Ectodermal cell (in vitro differentiated cells): ENCODE results near the gene NR2C1. TPM values are rescaled to one million over a fixed set of nuclear protein-coding genes. Genes with fewer than 3 reads are reported as not detected.

Source experiments
- H3K27ac ChIP-seq: 2 replicates; pipeline ENCODE4 v1.7.0; 2013; ENCODE audit warnings: mild to moderate bottlenecking, low read depth, low read length; ENCODE audit not compliant: insufficient read depth, poor library complexity, severe bottlenecking
- H3K27me3 ChIP-seq: 2 replicates; pipeline ENCODE4 v1.7.0; 2013; ENCODE audit warnings: mild to moderate bottlenecking, low read length; ENCODE audit not compliant: insufficient read depth, control insufficient read depth, poor library complexity, severe bottlenecking
- H3K36me3 ChIP-seq: one replicate; pipeline ENCODE4 v1.7.0; 2013; ENCODE audit warnings: low read length; ENCODE audit not compliant: control insufficient read depth, insufficient read depth
- H3K4me1 ChIP-seq: one replicate; pipeline ENCODE4 v1.7.0; 2013; ENCODE audit warnings: low read length; ENCODE audit not compliant: control insufficient read depth, insufficient read depth
- H3K4me3 ChIP-seq: 2 replicates; pipeline ENCODE4 v1.7.0; 2013; ENCODE audit warnings: low read depth, low read length, control low read depth; ENCODE audit not compliant: insufficient read depth
- H3K9me3 ChIP-seq: 2 replicates; pipeline ENCODE4 v1.7.0; 2013; ENCODE audit warnings: mild to moderate bottlenecking, low read length, moderate library complexity; ENCODE audit not compliant: control insufficient read depth
- WGBS, 2 experiments: methylation state at CpG; one replicate each; pipeline ENCODE4 v1.1.7; 2013; ENCODE audit warnings: missing lambda C conversion rate in 2 of 2; 5-methylcytosine and 5-hydroxymethylcytosine counted together
- polyA plus RNA-seq, 4 experiments: library from polyadenylated mRNA; stranded (reverse); fragments of 50-300 nt; gene quantifications; one replicate each; pipeline ENCODE4 v1.2.3, GENCODE V29; 2013

The NR2C1 gene
- 96.1 TPM for polyA plus RNA-seq (2013, experiment 1 of 4)
- 106 TPM for polyA plus RNA-seq (2013, experiment 2 of 4)
- 95.0 TPM for polyA plus RNA-seq (2013, experiment 3 of 4)
- 95.5 TPM for polyA plus RNA-seq (2013, experiment 4 of 4)

DNA sequence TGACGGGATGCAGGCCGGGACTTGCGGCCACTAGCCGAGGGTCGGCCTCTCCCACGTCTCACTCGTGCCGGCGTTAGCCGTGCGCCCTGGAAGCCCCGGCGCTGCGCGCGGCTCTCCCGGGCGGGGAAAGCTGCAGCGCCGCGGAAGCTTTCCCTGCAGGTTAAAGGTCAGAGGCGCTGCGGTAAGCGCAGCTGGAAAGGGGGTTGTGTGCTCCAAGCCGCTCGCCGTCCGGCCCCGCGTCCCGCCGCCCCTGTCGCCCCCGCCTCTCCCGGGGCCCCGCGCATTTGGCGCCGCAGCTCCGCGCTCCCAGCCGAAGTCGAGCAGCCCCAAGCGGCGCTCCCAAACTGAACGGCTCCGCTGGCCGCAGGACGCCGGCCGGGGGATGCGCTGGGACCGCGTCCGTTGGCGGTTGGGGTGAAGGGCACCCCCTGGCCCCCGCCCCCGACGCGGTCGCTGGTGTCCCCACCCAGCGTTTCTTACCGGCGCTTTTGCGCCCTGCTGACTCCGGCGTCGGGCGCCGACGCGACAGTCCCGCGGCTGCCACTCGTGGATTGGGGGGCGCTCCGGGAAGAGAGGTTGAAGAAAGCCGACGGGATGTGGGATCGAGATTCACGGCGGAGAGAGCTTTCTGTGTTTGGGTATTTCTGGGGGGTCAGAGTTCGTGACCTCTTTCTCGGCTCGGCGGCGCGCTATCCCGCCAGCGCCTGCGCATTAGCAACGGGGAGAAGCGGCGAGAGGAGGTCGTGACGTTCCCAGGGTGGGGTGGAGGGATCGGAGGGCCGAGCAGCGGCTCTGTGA, at the start of gene NR2C1:
TSS of gene NR2C1 (minus strand) at position 719 of the 798 bp plus-strand sequence. CDS start 6,234 bp downstream, outside the sequence.
- WGBS, 2 experiments = 0% methylated on average over 99 of the region's 99 CpGs
- Histone ChIP-seq H3K27me3 (no peaks in the 10 kb centered on the region), H3K4me3 (peak within 1 kb of the TSS; percentile 86), H3K36me3 (no peaks in the 10 kb centered on the region), H3K4me1 (no peaks in the 10 kb centered on the region), H3K9me3 (no peaks in the 10 kb centered on the region), H3K27ac (peak within 1 kb of the TSS; percentile 94)

DNA sequence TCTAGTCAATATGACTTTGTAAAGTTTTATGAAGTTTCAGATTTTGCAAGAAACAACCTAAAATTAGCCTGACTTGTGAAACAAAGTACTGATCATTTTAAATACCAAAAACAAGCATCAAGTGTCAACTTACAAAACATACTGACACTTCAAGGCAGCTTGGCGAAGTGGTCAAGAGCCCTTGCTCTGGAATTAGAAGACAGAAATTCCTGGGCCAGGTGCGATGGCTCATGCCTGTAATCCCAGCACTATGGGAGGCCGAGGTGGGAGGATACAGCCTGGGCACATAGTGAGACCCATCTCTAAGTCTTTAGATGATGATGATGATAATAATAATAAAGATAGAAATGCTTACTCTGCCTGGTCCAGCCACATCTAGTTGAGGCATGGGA, 45.4 kb upstream of the NR2C1 start:
- Histone ChIP-seq H3K4me1 (no peaks in the 10 kb centered on the region), H3K36me3 (no peaks in the 10 kb centered on the region), H3K9me3 (no peaks in the 10 kb centered on the region), H3K27ac (no peak overlapping the region), H3K27me3 (no peaks in the 10 kb centered on the region), H3K4me3 (no peak overlapping the region)
- WGBS, 2 experiments = 92 to 96% methylated on average over 3 of the region's 3 CpGs

DNA sequence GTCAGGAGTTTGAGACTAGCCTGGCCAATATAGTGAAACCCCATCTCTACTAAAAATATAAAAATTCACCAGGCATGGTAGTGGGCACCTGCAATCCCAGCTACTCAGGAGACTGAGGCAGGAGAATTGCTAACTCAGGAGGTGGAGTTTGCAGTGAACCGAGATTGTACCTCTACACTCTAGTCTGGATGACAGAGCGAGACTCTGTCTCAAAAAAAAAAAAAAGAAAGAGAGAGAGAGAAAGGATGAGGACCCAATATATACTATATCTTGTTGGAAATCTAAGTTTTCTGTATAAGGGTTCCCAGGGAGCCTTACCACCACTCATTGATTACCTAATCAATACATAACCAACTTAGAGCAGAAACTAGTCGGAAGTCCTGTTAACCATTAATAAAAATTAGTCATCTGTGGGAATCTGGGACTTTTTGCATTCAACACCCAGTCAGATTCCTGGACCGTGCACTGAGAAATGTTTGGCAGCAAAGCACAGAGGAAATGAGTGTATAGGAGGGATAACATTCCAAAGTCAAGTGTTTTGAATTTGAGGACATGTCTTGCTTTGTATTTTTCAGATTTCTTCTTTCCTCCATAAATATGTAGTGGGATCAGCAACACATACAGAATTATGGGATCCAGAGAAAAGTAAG, 44.8 kb upstream of the NR2C1 start:
- 90 to 97% methylated on average over 3 to 4 of the region's 4 CpGs for WGBS, 2 experiments
- no peak overlapping the region for H3K4me3 ChIP-seq
- H3K9me3 ChIP-seq = no peaks in the 10 kb centered on the region
- no peak overlapping the region for H3K27ac ChIP-seq
- H3K4me1 ChIP-seq = no peaks in the 10 kb centered on the region
- H3K27me3 ChIP-seq = no peaks in the 10 kb centered on the region
- no peaks in the 10 kb centered on the region for H3K36me3 ChIP-seq

DNA sequence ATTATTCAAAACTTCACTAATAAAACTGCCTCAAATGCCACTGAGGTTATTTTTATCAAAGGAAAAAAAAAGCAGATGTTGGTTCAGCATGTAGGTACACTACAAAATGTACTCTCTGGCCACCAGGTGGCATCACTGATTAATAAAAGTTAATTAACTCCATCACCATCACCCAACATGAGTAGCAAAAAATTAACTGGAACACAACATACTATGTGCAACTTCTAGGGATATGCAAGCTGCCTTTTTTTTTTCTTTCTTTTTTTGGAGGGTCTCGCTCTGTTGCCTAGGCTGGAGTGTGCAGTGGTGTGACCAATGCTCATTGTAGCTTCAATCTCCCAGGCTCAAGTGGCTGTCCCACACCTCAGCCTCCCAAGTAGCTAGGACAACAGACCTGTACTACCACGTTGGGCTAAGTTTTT, 43.8 kb upstream of the NR2C1 start:
- Histone ChIP-seq H3K9me3 (no peaks in the 10 kb centered on the region), H3K36me3 (no peaks in the 10 kb centered on the region), H3K27me3 (no peaks in the 10 kb centered on the region), H3K27ac (no peak overlapping the region), H3K4me1 (no peaks in the 10 kb centered on the region), H3K4me3 (no peak overlapping the region)
- WGBS, 2 experiments = 61 to 71% methylated on average over 2 of the region's 2 CpGs

DNA sequence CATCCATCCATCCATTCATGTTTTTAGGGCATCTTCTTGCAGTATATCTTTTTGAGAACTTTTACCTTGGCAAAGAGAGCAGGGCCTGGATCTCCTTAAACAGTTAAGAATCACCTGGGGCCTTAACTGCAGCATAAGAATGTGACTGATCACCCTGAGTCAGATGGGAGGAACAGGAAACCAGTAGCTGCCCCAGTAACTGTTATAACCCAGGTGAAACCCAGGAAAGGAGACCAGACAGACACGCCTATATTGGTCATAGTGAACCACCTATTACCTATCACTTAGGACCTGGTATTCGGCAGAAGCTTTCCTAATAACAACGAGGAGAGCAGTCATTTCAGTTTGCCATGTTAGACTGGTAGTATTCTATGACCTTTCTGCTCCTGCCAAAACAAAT, 43.4 kb upstream of the NR2C1 start:
- H3K4me3 ChIP-seq = no peak overlapping the region
- 91 to 94% methylated on average over 3 of the region's 3 CpGs for WGBS, 2 experiments
- no peak overlapping the region for H3K27ac ChIP-seq
- H3K36me3 ChIP-seq = no peaks in the 10 kb centered on the region
- H3K27me3 ChIP-seq = no peaks in the 10 kb centered on the region
- H3K4me1 ChIP-seq = no peaks in the 10 kb centered on the region
- no peaks in the 10 kb centered on the region for H3K9me3 ChIP-seq

DNA sequence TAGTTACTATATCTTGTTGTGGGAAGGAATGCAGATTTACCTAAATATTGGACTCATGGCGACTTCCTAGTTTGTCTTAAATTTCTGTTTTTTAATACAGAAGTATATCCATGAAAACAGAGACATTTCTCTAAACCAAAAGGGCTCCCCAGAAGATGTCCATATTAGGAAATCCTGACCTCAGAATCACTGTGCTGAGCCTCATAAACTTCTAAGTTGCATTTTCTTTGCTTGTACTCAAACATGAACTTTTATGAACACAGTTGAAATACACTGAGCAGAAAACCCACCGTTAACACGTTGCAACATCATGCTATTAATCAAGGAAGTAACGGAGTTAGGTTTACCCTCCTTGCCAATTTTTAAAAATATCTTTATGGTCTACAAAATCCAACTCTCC, 42.9 kb upstream of the NR2C1 start:
- no peak overlapping the region for H3K27ac ChIP-seq
- no peaks in the 10 kb centered on the region for H3K4me1 ChIP-seq
- 83 to 93% methylated on average over 4 of the region's 4 CpGs for WGBS, 2 experiments
- H3K4me3 ChIP-seq = no peak overlapping the region
- H3K27me3 ChIP-seq = no peaks in the 10 kb centered on the region
- H3K36me3 ChIP-seq = no peaks in the 10 kb centered on the region
- H3K9me3 ChIP-seq = no peaks in the 10 kb centered on the region

DNA sequence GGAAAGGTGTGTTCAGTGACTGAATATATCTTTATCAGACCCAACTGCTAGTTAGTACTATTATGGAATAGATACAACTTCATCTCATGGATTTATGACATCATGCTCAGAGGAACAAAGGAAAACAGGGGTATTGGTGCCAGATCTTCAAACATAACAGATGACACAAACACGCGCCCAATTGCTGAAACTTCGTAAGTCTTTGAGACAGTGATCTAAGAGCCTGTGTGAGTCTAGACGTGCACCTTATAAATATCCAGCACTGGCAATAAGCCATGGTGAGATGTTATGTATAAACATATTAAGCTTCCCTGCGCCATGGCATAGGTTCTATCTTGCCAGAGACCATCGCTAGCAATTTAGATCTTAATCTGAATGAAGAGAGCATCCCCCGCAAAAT, 42.2 kb upstream of the NR2C1 start:
- Histone ChIP-seq H3K9me3 (no peaks in the 10 kb centered on the region), H3K4me3 (no peak overlapping the region), H3K4me1 (no peaks in the 10 kb centered on the region), H3K36me3 (no peaks in the 10 kb centered on the region), H3K27me3 (no peaks in the 10 kb centered on the region), H3K27ac (no peak overlapping the region)
- 80 to 84% methylated on average over 6 to 7 of the region's 7 CpGs for WGBS, 2 experiments

DNA sequence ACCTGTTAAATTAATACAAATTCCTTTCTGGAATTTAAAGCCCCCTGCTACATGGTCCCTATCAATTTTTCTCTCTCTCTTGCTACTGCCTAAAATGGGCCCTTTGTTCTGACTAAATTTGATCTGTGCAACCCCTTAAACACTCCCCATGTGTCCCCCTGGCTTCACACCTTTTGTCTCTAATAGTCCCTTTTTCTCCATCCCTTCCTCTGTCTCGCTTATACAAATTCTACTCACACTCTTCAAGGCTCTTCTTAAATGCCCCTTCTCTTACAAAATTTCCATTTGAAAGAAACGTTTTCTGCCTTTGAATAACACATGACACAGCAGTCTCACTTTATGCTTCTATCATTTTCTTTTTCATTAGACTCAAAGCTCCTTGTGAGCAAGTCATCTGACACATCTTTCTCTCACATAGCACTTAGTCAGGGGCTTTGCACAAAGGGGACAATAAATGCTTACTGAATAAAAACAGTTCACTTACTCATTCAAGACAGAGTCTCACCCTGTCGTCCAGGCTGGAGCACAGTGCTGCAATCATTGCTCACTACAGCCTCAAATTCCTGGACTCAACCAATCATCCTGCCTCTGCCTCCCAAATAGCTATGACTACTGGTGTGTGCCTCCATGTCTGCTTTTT, 41.5 kb upstream of the NR2C1 start:
- Histone ChIP-seq H3K4me1 (no peaks in the 10 kb centered on the region), H3K4me3 (no peak overlapping the region), H3K9me3 (no peaks in the 10 kb centered on the region), H3K27me3 (no peaks in the 10 kb centered on the region), H3K27ac (no peak overlapping the region), H3K36me3 (no peaks in the 10 kb centered on the region)
- WGBS, 2 experiments = 40 to 42% methylated on average over 3 of the region's 3 CpGs

DNA sequence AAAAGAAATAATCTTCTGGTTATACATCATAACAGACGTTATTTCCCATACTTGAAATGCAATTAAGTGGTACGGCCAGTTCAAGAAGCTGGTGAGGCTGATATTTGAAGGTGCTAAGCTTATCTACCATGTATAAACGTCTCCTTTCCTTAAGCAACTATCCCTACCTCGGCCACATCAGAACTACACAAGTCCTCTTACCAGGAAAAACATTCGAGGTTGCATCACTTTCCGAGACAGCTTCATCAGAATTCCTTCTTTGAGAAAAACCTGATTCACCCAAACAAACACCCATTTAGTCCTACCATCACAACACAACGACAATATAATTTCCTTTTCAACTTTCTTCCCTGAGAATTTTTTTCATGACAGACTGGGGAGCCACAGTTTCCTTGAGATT, 33.9 kb upstream of the NR2C1 start:
- H3K27ac ChIP-seq = no peak overlapping the region
- H3K27me3 ChIP-seq = no peaks in the 10 kb centered on the region
- 86 to 91% methylated on average over 7 of the region's 7 CpGs for WGBS, 2 experiments
- no peak overlapping the region for H3K4me3 ChIP-seq
- no peaks in the 10 kb centered on the region for H3K4me1 ChIP-seq
- H3K9me3 ChIP-seq = no peaks in the 10 kb centered on the region
- peaks cover 8% of the 10 kb centered on the region for H3K36me3 ChIP-seq

DNA sequence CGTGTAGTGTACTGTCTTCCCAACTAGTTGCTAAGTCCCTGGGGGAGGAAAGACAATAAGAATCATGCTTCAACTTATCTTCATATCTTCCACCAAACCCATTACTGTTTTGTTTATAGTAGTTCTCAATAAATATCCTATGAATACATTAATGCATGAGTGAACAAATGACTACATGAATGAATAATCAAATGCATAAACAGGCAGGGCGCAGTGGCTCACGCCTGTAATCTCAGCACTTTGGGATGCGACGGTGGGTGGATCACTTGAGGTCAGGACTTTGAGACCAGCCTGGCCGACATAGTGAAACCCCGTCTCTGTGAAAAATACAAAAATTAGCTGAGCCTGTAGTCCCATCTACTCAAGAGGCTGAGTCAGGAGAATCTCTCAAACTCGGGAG, 32.1 kb upstream of the NR2C1 start:
- no peaks in the 10 kb centered on the region for H3K27me3 ChIP-seq
- no peaks in the 10 kb centered on the region for H3K4me1 ChIP-seq
- no peak overlapping the region for H3K27ac ChIP-seq
- peaks cover 9% of the 10 kb centered on the region for H3K36me3 ChIP-seq
- H3K9me3 ChIP-seq = no peaks in the 10 kb centered on the region
- no peak overlapping the region for H3K4me3 ChIP-seq
- 91 to 92% methylated on average over 7 of the region's 8 CpGs for WGBS, 2 experiments
